NCI-H524 treated with DMSO at 0.1 percent for 48 hours (cell line): Measurements from ENCODE around the gene TOM1L2.

Source experiments
- DNase-seq: peaks from one replicate; lab custom pipeline; 2025; lab: John Stamatoyannopoulos, UW

Gene TOM1L2

DNA sequence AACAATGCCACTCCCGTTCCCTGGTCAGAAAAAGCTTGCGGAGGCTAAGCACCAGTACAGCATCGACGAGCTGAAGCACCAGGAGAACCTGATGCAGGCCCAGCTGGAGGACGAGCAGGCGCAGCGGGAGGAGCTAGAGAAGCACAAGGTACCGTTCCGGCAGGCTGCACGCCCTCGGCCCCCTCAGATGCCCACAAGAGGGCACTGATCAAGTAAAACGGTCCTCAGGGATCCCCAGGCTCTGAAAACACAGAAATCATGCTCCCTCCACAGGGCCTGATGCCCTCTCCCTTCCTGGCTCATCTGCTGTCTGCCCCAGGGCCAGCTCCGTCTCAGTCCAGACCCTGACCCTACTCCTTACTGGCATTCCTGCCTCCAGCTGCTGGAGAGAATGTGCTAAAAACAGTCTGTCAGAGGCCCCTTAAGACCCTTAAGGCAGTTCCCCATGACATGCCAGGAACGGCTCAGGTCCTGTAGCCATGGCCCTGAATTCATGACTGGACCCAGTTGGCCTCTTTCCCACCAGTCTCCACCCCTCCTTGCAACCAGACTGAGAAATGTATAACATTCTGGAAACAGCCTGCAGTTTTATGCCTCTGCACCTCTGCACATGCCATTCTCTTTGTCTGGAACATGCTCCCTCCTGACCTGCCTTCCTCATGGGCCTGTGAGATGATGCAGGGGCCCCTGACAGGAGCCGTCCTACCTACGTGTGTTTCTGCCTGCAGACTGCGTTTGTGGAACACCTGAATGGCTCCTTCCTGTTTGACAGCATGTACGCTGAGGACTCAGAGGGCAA lies 22.3 kb upstream of the TOM1L2 start:
- DNase-seq, result peak; percentile 43

DNA sequence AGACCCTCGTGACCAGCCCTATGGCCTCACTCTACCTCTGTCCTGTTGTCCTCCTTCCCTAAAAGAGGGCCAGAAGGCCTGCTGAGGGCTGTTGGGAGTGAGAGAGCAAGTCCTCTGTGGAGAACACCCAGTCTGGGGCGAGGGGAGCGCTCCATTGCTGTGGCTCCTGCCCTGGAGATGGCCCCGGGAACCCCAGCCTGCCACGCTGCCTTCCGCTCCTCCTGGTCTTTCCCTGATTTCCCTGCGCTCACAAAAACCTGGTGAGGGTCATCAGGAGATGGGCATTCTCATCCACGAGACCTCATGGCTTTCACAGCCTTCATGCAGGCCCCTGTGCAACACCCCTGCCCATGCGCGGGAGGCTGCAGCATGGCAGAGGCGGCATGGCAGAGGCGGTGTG lies 21.7 kb upstream of the TOM1L2 start:
- DNase-seq, result no peak

DNA sequence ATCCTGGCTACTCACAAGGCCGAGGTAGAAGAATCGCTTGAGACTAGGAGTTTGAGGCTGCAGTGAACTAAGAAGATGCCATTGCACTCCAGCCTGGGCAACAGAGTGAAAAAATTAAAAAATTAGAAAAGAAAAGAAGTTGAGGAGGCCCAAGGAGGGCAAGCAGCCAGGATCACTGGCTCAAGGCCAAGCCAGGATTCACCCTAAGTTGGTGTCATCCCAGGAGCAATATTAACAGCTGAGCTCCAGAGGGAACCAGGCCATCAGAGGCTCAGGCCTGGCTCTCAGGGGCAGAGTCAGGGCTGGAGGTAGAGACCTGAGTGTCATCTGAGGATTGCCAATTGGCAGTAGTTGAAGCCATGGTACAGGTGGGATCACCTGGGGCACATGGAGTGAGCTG lies 21.2 kb upstream of the TOM1L2 start:
- no peak for DNase-seq

- no peak for DNase-seq
Observed at GRCh38 chr17:17990282-17990681, 18.1 kb upstream of the TOM1L2 start.

- no peak for DNase-seq
Observed at GRCh38 chr17:17989618-17990017, 17.4 kb upstream of the TOM1L2 start.

- no peak for DNase-seq
Observed at GRCh38 chr17:17989081-17989480, 16.9 kb upstream of the TOM1L2 start.

DNA sequence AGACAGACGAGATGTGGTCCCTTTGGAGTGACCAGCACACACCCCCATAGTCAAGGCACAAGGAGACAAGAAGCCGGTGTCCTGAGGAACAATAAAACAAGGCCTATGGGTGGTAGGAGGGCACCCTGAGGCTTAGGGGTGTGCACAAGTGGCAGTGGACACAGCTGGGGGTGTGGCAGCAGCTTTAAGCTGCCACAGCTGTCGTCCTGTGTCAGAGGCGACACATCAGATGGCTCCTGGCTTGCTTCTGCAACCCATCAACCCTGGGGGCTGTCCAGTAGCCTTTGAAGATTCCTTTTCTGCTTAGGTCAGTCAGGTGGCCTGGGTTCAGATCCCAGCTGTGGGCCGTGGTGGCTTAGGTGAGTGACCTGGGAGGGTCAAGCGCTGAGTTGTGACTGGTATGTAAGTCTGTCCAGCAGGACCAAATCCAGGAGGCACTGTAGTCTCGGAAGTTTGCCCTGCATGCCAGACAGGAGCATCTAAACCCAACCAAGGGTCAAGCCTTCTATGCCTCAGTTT lies 16.3 kb upstream of the TOM1L2 start:
- DNase-seq, result no peak

DNA sequence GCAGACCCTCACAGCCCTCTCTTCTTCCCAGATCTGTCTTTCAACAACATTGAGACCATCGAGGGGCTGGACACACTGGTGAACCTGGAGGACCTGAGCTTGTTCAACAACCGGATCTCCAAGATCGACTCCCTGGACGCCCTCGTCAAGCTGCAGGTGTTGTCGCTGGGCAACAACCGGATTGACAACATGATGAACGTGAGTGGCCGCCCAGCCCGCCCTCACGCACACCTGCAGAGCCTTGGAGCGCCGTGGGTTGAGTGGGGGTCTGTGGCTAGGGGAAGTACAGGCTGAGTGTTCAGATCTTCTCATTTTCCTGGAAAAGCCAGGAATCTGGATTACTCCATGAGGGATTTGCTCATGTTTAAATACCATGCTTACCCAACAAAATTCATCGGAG lies 15.7 kb upstream of the TOM1L2 start:
- no peak for DNase-seq

GRCh38 chr17:17987187-17987896 lies 15.1 kb upstream of the TOM1L2 start:
- no peak for DNase-seq

GRCh38 chr17:17985555-17985954 lies 13.4 kb upstream of the TOM1L2 start:
- DNase-seq, result no peak

GRCh38 chr17:17985153-17985552 lies 13.0 kb upstream of the TOM1L2 start:
- DNase-seq, result no peak

DNA sequence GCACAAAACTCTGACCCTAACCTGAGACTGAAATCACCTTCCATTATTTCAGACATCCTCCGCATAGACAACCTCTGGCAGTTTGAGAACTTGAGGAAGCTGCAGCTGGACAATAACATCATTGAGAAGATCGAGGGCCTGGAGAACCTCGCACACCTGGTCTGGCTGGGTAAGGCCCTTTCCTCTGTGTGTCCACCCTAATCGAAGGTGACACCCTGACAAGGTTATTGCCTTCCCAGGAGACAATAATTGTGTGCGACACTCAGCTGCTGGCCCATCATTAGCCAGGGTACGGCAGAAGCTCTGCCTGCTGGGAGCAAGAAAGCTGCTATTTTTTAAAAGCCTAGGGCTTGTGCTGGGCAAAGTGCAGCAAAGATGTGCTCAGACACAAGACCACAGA lies 11.6 kb upstream of the TOM1L2 start:
- DNase-seq, result no peak

- DNase-seq, result no peak
Observed at GRCh38 chr17:17983376-17983775, 11.2 kb upstream of the TOM1L2 start.

DNA sequence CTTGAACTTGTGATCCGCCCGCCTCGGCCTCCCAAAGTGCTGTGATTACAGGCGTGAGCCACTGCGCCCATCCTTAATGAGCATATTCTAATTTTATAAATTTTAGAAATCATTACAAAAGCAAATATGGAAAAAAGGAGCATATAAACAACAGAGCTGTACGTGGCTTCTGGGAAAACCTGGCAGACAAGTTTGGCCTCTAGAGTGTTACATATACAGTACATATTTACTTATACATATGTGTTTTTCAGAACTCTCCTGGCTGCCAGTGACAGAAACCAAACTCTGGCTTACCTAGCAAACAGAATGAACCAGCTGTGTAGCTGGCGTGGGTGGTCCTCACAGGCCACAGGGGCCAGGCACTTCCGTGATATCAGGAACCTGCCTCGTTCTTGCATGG lies 10.6 kb upstream of the TOM1L2 start:
- DNase-seq, result no peak

- no peak for DNase-seq
Observed at GRCh38 chr17:17981330-17981729, 9.1 kb upstream of the TOM1L2 start.

- no peak for DNase-seq
Observed at GRCh38 chr17:17979778-17980177, 7.6 kb upstream of the TOM1L2 start.

GRCh38 chr17:17978481-17979424 lies 6.6 kb upstream of the TOM1L2 start:
- DNase-seq, result no peak

DNA sequence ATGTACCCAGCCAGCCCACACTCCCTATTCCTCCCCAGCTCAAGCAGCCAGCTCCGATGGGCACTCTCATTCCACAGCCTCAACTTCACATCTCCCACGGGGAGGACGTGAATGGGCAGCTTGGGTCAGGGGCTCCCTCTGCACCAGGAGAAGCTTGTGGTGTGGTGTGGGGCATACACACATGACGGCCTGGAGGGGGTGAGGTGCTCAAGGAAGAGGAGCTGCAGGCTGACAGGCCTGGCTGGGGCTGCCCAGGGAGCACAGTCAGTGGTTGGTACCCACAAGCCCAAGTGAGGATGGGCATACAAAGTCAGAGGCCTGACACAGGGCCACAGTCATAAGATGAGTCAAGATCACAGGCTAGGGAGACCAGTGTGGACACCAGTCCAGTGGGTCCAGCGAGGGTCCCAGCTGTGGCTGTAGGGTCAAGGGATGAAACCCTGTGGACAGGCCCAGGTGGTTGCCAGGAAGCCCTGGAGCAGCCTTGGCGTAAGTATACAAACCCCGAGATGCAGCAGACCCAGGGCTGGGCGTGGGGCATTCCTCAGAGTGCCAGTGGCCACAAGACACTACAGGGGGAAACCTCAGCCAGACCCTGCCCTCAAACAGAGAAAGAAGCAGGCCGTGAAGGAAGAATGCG lies 4.9 kb upstream of the TOM1L2 start:
- no peak for DNase-seq

DNA sequence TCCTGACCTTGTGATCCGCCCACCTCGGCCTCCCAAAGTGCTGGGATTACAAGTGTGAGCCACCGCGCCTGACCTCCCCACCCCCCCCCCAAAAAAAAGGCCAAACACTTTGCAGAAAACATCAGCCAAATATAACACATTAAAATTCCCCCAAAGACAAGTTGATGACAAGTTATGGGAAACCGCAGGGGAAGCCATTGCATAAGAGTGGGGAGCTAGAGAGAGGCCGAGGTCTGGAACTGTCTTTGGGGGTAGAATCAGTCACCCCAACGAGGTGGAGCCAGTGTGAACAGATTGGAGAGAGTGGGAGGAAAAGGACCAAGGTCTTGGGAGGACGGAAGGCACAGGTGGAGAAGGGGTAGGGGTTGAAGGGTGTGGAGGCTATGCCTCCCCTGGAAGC lies 3.2 kb upstream of the TOM1L2 start:
- no peak for DNase-seq

DNA sequence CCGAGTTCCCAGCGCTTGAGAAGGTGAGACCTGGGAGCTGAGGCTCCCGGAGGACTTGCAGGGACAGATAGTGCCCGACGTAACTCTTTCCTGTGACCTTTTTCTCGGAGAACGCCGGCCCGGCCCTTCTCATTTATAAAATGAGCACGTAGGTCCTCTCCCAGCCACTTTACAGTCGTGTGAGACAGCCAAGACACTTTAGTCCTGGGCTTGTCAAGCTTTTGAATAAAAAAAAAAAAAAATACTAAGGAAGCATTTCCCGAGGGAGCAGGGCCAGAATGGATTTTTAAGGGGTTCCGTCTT lies 703 bp upstream of the TOM1L2 start:
- DNase-seq, result no peak

DNA sequence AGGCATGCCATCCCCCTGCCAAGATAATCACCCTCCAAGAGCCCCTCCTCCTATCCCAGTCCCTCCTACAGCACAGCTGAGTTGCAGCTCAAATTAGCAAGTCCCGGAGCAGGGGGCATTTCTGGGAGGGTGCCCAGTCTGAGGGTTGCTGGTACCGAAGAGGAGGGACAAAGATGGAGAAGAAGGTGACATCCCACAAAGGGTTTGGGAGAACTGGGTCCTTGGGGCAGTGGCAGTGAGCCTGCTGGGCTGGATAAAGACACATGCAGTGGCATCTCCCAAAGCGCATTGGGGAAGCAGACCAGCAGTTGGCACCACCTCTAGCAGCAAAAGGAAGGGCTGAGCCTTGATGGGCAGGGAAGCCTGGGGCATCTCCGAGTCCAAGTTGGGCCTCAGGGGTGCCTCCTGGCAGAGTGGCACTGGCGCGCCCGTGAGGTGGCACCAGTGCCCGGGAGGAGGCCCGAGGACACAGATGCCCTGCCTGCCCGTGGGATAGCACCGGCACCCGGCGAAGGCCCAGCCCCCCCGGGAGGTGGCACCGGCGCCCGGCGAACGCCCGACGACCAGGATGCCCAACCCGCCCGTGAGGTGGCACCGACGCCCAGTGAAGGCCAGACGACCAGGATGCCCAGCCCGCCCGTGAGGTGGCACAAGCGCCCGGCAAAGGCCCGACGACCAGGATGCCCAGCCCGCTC lies 622 bp downstream of the TOM1L2 start:
- no peak for DNase-seq
